Measurements from ENCODE around the gene TMBIM6.
A peak's percentile ranks its signal among the peaks of the same experiment; 100 is the strongest.
"Not testable (repeated sequence)": the region's sequence is repeated elsewhere in the genome, so short reads cannot be mapped to it uniquely, and the experiment has no call there.

The TMBIM6 gene

DNA sequence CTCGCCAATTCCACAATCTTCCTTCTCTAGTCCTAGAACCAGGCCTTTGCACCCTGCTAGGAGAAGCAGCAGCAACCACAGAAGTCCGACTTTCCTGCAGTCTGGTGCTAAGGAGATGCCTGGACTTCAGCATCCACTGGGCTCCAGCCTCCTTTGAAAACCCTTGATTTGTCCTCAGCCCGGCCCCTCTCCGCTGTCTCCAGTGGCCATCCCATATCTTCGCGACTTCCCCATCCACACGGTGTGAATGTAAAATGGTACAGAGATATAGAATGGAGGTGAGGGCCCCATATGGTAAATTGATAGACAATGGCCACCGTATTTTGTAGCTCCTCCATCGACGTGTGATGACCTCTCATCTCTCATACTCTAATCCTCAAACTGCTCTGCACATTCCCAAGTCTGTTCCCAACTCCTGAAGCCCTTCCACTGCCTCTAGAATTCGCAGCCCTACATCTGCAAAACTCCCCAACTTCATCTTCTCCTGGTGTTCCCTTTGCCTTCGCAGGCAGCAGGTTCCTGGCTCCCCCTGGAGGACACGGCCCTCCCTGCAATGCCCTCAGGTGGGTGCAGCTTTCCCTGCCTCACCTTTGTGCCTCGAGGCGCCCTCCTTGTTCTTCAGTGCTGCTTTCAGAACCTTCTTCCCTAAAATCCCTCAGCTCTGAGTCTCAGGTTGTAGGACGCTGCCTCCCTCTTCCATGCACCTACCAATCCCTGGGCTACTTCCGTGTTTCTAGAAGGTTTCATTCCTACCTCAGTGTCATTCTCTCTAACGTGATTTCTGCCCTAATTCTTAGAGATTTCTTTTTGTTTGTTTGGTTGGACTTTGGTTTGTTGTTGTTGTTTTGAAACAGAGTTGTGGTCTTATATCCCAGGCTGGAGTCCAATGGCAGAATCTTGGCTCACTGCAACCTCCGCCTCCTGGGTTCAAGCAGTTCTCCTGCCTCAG lies 36.7 kb downstream of the TMBIM6 start:
- no peak overlapping the region for H4K8ac ChIP-seq (ENCODE audit: low read depth, low read length)
- H3K9ac ChIP-seq (ENCODE audit: low read length): no peak overlapping the region
- no CpG with 5 or more reads among the region's 19 CpGs for WGBS (ENCODE audit: extremely low coverage, insufficient coverage, low lambda C conversion rate)
- no peak overlapping the region for H2AK5ac ChIP-seq (ENCODE audit: low read length)
- no peaks in the 10 kb centered on the region for H3K27me3 ChIP-seq (ENCODE audit: insufficient read depth, low read length, poor library complexity)
- H3K4ac ChIP-seq (ENCODE audit: low read depth, low read length): no peak overlapping the region
- no peaks in the 10 kb centered on the region for H3K79me1 ChIP-seq (ENCODE audit: low read length)
- H3K18ac ChIP-seq (ENCODE audit: low read length): no peak overlapping the region
- no peaks in the 10 kb centered on the region for H3K36me3 ChIP-seq (ENCODE audit: control insufficient read depth, insufficient read depth, low read length)
- no peak overlapping the region for H3K56ac ChIP-seq (ENCODE audit: low read length)
- no peak overlapping the region for H3K23ac ChIP-seq (ENCODE audit: low read length)
- no peak overlapping the region for H3K4me2 ChIP-seq (ENCODE audit: low read length)
- H3K27ac ChIP-seq (ENCODE audit: low read depth, low read length): no peak overlapping the region
- no peak overlapping the region for H3K4me3 ChIP-seq (ENCODE audit: low read length)
- no peak overlapping the region for H2BK15ac ChIP-seq (replicated peaks; ENCODE audit: low read depth)
- H3K79me2 ChIP-seq (ENCODE audit: control insufficient read depth, insufficient read depth, low read length): no peaks in the 10 kb centered on the region
- no peak overlapping the region for H4K5ac ChIP-seq (ENCODE audit: low read length)
- DNase-seq: peak; percentile 78
- no peaks in the 10 kb centered on the region for H3K4me1 ChIP-seq (ENCODE audit: control insufficient read depth, low read depth, low read length)
- no peak overlapping the region for H2BK5ac ChIP-seq (ENCODE audit: low read length)
- no peak overlapping the region for H2BK120ac ChIP-seq (ENCODE audit: low read depth, low read length)

DNA sequence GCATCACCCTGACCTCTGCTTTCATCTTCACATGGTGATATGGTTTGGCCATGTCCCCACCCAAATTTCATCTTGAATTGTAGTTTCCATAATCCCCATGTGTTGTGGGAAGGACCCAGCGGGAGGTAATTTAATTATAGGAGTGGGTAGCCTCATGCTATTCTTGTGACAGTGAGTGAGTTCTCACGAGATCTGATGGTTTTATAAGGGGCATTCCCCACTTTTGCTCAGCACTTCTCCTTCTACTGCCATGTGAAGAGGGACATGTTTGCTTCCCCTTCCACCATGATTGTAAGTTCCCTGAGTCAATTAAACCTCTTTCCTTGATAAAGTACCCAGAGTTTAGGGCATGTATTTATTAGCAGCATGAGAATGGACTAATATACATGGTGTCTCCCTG lies 38.2 kb downstream of the TMBIM6 start:
- H2BK120ac ChIP-seq (ENCODE audit: low read depth, low read length): no peak overlapping the region
- H3K18ac ChIP-seq (ENCODE audit: low read length): no peak overlapping the region
- H3K23ac ChIP-seq (ENCODE audit: low read length): no peak overlapping the region
- H3K27me3 ChIP-seq (ENCODE audit: insufficient read depth, low read length, poor library complexity): no peaks in the 10 kb centered on the region
- H2AK5ac ChIP-seq (ENCODE audit: low read length): no peak overlapping the region
- H3K4me3 ChIP-seq (ENCODE audit: low read length): no peak overlapping the region
- DNase-seq: no peak
- no peak overlapping the region for H2BK5ac ChIP-seq (ENCODE audit: low read length)
- no peak overlapping the region for H3K9ac ChIP-seq (ENCODE audit: low read length)
- H4K8ac ChIP-seq (ENCODE audit: low read depth, low read length): no peak overlapping the region
- H3K27ac ChIP-seq (ENCODE audit: low read depth, low read length): no peak overlapping the region
- no peak overlapping the region for H2BK15ac ChIP-seq (replicated peaks; ENCODE audit: low read depth)
- H3K4ac ChIP-seq (ENCODE audit: low read depth, low read length): no peak overlapping the region
- H3K36me3 ChIP-seq (ENCODE audit: control insufficient read depth, insufficient read depth, low read length): no peaks in the 10 kb centered on the region
- H3K79me2 ChIP-seq (ENCODE audit: control insufficient read depth, insufficient read depth, low read length): no peaks in the 10 kb centered on the region
- H3K79me1 ChIP-seq (ENCODE audit: low read length): no peaks in the 10 kb centered on the region
- WGBS (ENCODE audit: extremely low coverage, insufficient coverage, low lambda C conversion rate): no CpG with 5 or more reads among the region's 2 CpGs
- H4K5ac ChIP-seq (ENCODE audit: low read length): no peak overlapping the region
- H3K56ac ChIP-seq (ENCODE audit: low read length): no peak overlapping the region
- H3K4me1 ChIP-seq (ENCODE audit: control insufficient read depth, low read depth, low read length): no peaks in the 10 kb centered on the region
- no peak overlapping the region for H3K4me2 ChIP-seq (ENCODE audit: low read length)

DNA sequence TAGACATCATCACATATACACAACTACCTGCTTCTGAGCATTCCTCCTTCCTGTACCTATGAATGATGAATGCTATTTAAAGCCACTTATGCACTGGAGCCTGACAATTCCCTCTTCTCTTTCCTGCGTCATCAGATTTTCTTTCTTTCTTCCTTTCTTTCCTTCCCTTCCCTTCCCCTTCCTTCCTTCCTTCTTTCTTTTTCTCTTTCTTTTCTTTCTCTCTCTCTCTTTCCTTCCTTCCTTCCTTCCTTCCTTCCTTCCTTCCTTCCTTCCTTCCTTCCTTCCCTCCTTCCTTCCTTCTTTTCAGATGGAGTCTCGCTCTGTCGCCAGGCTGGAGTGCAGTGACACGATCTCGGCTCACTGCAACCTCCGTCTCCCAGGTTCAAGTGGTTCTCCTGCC lies 39.6 kb downstream of the TMBIM6 start:
- H3K27ac ChIP-seq (ENCODE audit: low read depth, low read length); H2BK5ac ChIP-seq (ENCODE audit: low read length); H4K8ac ChIP-seq (ENCODE audit: low read depth, low read length); H3K9ac ChIP-seq (ENCODE audit: low read length); H3K56ac ChIP-seq (ENCODE audit: low read length); H3K23ac ChIP-seq (ENCODE audit: low read length); H3K27me3 ChIP-seq (ENCODE audit: insufficient read depth, low read length, poor library complexity); H4K5ac ChIP-seq (ENCODE audit: low read length); H2BK15ac ChIP-seq (replicated peaks; ENCODE audit: low read depth); H3K79me1 ChIP-seq (ENCODE audit: low read length); H3K4me2 ChIP-seq (ENCODE audit: low read length); H3K36me3 ChIP-seq (ENCODE audit: control insufficient read depth, insufficient read depth, low read length); H2AK5ac ChIP-seq (ENCODE audit: low read length); H3K18ac ChIP-seq (ENCODE audit: low read length); H3K4ac ChIP-seq (ENCODE audit: low read depth, low read length); H3K79me2 ChIP-seq (ENCODE audit: control insufficient read depth, insufficient read depth, low read length); DNase-seq; H3K4me3 ChIP-seq (ENCODE audit: low read length); H2BK120ac ChIP-seq (ENCODE audit: low read depth, low read length); H3K4me1 ChIP-seq (ENCODE audit: control insufficient read depth, low read depth, low read length): not testable (repeated sequence)
- no CpG with 5 or more reads among the region's 6 CpGs for WGBS (ENCODE audit: extremely low coverage, insufficient coverage, low lambda C conversion rate)

DNA sequence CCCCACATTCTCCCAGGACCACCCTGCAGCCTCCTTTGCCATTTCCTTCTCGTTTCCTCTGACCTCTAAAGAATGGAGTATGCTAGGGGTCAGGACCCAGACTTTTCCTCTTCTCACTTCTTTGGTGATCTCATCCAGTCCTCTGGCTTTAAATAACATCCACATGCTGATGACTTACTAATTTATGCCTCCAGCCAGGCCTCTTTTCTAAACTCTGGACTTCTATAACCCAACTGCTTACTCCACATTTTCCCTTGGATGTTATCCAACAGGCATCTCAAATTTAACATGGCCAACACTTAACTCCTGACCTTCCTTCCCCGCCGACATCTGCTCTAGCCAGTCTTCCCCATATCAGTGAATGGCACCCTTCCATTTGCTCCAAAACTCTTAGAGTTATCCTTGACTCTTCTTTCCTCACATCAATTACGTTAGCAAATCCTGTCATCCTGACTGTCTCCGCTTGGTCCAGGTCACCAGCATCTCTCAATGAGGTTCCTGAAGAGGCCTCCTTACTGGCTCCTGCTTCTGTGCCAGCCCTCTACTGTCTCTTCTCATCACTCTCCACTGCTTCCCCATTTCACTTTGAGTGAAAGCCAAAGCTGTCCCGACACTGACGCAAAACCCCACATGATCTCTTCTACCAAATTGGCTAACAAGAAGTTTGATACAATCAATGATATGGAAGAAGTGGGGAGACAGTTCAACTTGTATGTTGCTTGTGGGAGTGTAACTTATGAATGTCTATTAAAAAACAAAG lies 42.7 kb downstream of the TMBIM6 start:
- Histone ChIP-seq H3K18ac (ENCODE audit: low read length) (no peak overlapping the region), H4K5ac (ENCODE audit: low read length) (no peak overlapping the region), H3K79me1 (ENCODE audit: low read length) (no peaks in the 10 kb centered on the region), H2BK120ac (ENCODE audit: low read depth, low read length) (no peak overlapping the region), H2AK5ac (ENCODE audit: low read length) (no peak overlapping the region), H3K4me3 (ENCODE audit: low read length) (no peak overlapping the region), H3K27ac (ENCODE audit: low read depth, low read length) (no peak overlapping the region), H2BK5ac (ENCODE audit: low read length) (no peak overlapping the region), H3K27me3 (ENCODE audit: insufficient read depth, low read length, poor library complexity) (no peaks in the 10 kb centered on the region), H3K23ac (ENCODE audit: low read length) (no peak overlapping the region), H3K36me3 (ENCODE audit: control insufficient read depth, insufficient read depth, low read length) (no peaks in the 10 kb centered on the region), H3K4me2 (ENCODE audit: low read length) (no peak overlapping the region), H3K4ac (ENCODE audit: low read depth, low read length) (no peak overlapping the region), H3K9ac (ENCODE audit: low read length) (no peak overlapping the region), H4K8ac (ENCODE audit: low read depth, low read length) (no peak overlapping the region), H2BK15ac (replicated peaks; ENCODE audit: low read depth) (no peak overlapping the region), H3K4me1 (ENCODE audit: control insufficient read depth, low read depth, low read length) (no peaks in the 10 kb centered on the region), H3K56ac (ENCODE audit: low read length) (no peak overlapping the region), H3K79me2 (ENCODE audit: control insufficient read depth, insufficient read depth, low read length) (no peaks in the 10 kb centered on the region)
- DNase-seq: no peak
- no CpG with 5 or more reads among the region's 7 CpGs for WGBS (ENCODE audit: extremely low coverage, insufficient coverage, low lambda C conversion rate)

DNA sequence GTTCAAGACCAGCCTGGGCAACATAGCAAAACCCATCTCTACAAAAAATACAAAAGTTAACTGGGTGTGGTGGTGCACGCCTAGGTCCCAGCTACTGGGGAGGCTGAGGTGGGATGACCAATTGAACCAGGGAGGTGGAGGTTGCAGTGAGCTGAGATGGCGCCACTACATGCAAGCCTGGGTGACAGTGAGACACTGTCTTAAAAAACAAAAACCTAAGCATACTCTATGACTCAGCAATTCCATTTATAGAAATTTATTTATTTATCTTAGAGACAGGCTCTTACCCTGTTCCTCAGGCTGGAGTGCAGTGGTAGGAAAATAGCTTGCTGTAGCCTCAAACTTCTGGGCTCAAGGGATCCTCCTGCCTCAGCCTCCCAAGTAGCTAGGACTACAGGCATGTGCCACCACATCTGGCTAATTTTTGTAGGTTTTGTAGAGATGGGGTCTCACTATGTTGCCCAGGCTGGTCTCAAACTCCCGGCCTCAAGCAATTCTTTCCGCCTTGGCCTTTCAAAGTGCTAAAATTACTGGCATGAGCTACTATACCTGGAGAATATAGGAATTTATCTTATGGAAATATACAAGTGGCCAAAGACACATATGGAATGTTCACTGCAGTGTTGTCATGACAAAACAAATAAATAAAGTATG lies 43.5 kb downstream of the TMBIM6 start:
- no peak overlapping the region for H3K9ac ChIP-seq (ENCODE audit: low read length)
- H3K18ac ChIP-seq (ENCODE audit: low read length): no peak overlapping the region
- no peak overlapping the region for H3K4ac ChIP-seq (ENCODE audit: low read depth, low read length)
- H3K36me3 ChIP-seq (ENCODE audit: control insufficient read depth, insufficient read depth, low read length): no peaks in the 10 kb centered on the region
- H3K27me3 ChIP-seq (ENCODE audit: insufficient read depth, low read length, poor library complexity): no peaks in the 10 kb centered on the region
- H3K79me1 ChIP-seq (ENCODE audit: low read length): no peaks in the 10 kb centered on the region
- H4K8ac ChIP-seq (ENCODE audit: low read depth, low read length): no peak overlapping the region
- no peak overlapping the region for H2BK5ac ChIP-seq (ENCODE audit: low read length)
- H3K4me2 ChIP-seq (ENCODE audit: low read length): no peak overlapping the region
- WGBS (ENCODE audit: extremely low coverage, insufficient coverage, low lambda C conversion rate): no CpG with 5 or more reads among the region's 4 CpGs
- DNase-seq: no peak
- no peak overlapping the region for H3K23ac ChIP-seq (ENCODE audit: low read length)
- no peak overlapping the region for H2BK120ac ChIP-seq (ENCODE audit: low read depth, low read length)
- no peak overlapping the region for H2AK5ac ChIP-seq (ENCODE audit: low read length)
- no peaks in the 10 kb centered on the region for H3K4me1 ChIP-seq (ENCODE audit: control insufficient read depth, low read depth, low read length)
- no peak overlapping the region for H4K5ac ChIP-seq (ENCODE audit: low read length)
- H3K79me2 ChIP-seq (ENCODE audit: control insufficient read depth, insufficient read depth, low read length): no peaks in the 10 kb centered on the region
- H2BK15ac ChIP-seq (replicated peaks; ENCODE audit: low read depth): no peak overlapping the region
- no peak overlapping the region for H3K27ac ChIP-seq (ENCODE audit: low read depth, low read length)
- H3K4me3 ChIP-seq (ENCODE audit: low read length): no peak overlapping the region
- no peak overlapping the region for H3K56ac ChIP-seq (ENCODE audit: low read length)
